ENCODE data around the gene ANXA6. TPM values are rescaled to one million over a fixed set of nuclear protein-coding genes. Genes with fewer than 3 reads are reported as not detected.
A peak's percentile ranks its signal among the peaks of the same experiment; 100 is the strongest.

ANXA6 gene
- total and polyA plus RNA-seq, 2 donors from 2014 or later, result 107 to 183 TPM

DNA sequence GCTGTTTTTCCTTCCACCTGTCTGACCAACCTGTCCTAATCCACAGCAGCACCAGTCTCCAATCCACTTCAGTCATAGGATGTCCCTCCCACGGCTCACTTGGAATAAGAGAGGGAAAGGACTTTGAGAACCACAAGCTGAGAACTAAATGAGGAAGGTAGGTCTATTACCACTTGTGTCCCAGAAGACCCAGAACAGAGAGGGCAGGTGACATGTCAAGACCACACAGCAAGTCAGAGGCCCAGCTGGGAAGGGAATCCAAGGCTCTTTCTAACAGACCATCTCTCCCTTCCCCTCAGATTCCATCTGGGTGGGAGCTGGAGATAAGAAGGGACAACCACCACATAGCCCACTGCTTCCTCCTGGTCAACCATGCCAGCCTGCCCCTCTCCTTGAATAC, 14.6 kb downstream of the ANXA6 start:
- Histone ChIP-seq H3K4me3 (ENCODE audit: low read length in 3 of 3) (no peak overlapping the region), H3K36me3 (ENCODE audit: control insufficient read depth in 2 of 3, insufficient read depth in 3 of 3, low read length in 3 of 3) (peaks cover 0 to 24% (median 17%) of the 10 kb centered on the region in 3 donors), H3K27me3 (ENCODE audit: control insufficient read depth, insufficient read depth, low read length) (no peaks in the 10 kb centered on the region), H3K9me3 (ENCODE audit: control insufficient read depth in 2 of 3, insufficient read depth in 1 of 3, low read length in 3 of 3) (no peaks in the 10 kb centered on the region), H3K27ac (ENCODE audit: low read depth in 2 of 2, low read length in 2 of 2) (no peak overlapping the region), H3K4me1 (ENCODE audit: control insufficient read depth in 2 of 3, insufficient read depth in 2 of 3, low read depth in 1 of 3, low read length in 3 of 3) (peaks cover 0 to 16% (median 7%) of the 10 kb centered on the region in 3 donors), H3K9ac (ENCODE audit: low read length in 3 of 3) (no peak overlapping the region)
- DNase-seq, result no peak
- no peak for FAIRE-seq
- TF ChIP-seq, protein P1, sequence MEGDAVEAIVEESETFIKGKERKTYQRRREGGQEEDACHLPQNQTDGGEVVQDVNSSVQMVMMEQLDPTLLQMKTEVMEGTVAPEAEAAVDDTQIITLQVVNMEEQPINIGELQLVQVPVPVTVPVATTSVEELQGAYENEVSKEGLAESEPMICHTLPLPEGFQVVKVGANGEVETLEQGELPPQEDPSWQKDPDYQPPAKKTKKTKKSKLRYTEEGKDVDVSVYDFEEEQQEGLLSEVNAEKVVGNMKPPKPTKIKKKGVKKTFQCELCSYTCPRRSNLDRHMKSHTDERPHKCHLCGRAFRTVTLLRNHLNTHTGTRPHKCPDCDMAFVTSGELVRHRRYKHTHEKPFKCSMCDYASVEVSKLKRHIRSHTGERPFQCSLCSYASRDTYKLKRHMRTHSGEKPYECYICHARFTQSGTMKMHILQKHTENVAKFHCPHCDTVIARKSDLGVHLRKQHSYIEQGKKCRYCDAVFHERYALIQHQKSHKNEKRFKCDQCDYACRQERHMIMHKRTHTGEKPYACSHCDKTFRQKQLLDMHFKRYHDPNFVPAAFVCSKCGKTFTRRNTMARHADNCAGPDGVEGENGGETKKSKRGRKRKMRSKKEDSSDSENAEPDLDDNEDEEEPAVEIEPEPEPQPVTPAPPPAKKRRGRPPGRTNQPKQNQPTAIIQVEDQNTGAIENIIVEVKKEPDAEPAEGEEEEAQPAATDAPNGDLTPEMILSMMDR (IDR thresholded peaks at IDR 0.05; ENCODE audit: borderline replicate concordance, extremely low read depth, insufficient read depth), result no peak
- intact Hi-C loops (cut with DNase I), result no loop called here

DNA sequence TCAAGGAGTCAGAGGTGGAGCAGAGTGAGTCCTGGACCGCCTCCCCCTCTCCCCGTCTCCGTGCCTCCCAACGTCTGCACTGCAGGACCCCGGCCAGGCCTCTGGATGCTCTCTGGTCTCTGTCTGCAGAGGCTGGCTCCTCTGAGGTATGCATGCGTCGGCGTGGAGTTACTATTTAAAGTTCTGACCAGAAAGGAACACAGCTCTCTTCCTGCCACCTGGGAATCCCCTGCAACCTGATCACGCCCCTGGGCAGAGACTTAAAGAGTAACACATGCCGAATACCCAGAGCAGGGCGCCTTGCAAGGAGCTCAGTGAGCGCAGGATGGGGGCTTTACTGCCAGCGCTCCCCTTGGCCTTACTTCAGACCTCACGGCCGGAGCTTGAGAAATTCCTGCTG, 16.0 kb downstream of the ANXA6 start:
- TF ChIP-seq, protein P1 (IDR thresholded peaks at IDR 0.05; ENCODE audit: borderline replicate concordance, extremely low read depth, insufficient read depth), result no peak
- DNase-seq (peak in 3 of 5 donors; percentile 30 to 47 (median 41)), FAIRE-seq (no peak)
- no peak overlapping the region for H3K4me3 ChIP-seq (ENCODE audit: low read length in 3 of 3)
- H3K9ac ChIP-seq (ENCODE audit: low read length in 3 of 3), result no peak overlapping the region
- intact Hi-C loops (cut with DNase I), result no loop called here
- no peak overlapping the region for H3K27ac ChIP-seq (ENCODE audit: low read depth in 2 of 2, low read length in 2 of 2)
- H3K27me3 ChIP-seq (ENCODE audit: control insufficient read depth, insufficient read depth, low read length), result no peaks in the 10 kb centered on the region
- H3K4me1 ChIP-seq (ENCODE audit: control insufficient read depth in 2 of 3, insufficient read depth in 2 of 3, low read depth in 1 of 3, low read length in 3 of 3), result peaks cover 0 to 16% (median 7%) of the 10 kb centered on the region in 3 donors
- no peaks in the 10 kb centered on the region for H3K9me3 ChIP-seq (ENCODE audit: control insufficient read depth in 2 of 3, insufficient read depth in 1 of 3, low read length in 3 of 3)
- H3K36me3 ChIP-seq (ENCODE audit: control insufficient read depth in 2 of 3, insufficient read depth in 3 of 3, low read length in 3 of 3), result peaks cover 0 to 31% (median 31%) of the 10 kb centered on the region in 3 donors

DNA sequence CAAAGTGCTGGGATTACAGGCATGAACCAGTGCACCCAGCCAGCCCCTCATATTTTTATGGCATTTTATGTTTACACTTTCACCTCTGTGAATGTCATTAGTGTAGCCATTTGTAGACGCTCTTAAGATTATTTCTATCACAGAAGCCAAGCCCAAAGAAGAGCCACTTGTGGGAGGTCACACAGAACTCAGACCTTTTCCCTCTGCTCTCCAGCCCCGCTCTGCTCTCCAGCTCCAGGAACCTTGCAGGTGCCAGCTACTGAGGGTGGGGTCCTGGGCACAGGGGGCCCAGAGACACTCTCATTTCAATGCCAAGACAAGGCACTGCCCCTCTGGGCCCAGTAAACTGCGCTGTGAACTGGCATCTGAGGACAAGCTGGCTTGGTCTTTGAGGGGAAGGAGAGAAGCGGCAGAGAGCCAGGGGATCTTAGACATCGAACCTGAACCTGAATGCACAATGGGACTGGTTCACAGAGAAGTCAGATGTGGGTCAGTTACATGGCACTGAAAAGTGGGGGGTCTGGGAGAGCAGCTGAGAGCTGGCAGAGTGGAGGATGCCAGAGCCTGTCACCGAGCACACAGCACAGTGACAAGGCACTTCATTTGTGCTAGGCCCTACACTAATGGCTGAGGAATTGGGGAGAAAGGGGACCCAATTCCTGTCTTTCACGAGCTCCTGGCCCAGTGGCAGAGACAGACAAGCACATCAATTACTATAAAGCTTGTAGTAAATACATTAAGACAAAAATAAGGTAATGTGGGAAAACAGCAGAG, 16.7 kb downstream of the ANXA6 start:
- Histone ChIP-seq H3K27me3 (ENCODE audit: control insufficient read depth, insufficient read depth, low read length) (no peaks in the 10 kb centered on the region), H3K36me3 (ENCODE audit: control insufficient read depth in 2 of 3, insufficient read depth in 3 of 3, low read length in 3 of 3) (peaks cover 0 to 36% (median 33%) of the 10 kb centered on the region in 3 donors), H3K4me3 (ENCODE audit: low read length in 3 of 3) (no peak overlapping the region), H3K9ac (ENCODE audit: low read length in 3 of 3) (no peak overlapping the region), H3K9me3 (ENCODE audit: control insufficient read depth in 2 of 3, insufficient read depth in 1 of 3, low read length in 3 of 3) (no peaks in the 10 kb centered on the region), H3K27ac (ENCODE audit: low read depth in 2 of 2, low read length in 2 of 2) (no peak overlapping the region), H3K4me1 (ENCODE audit: control insufficient read depth in 2 of 3, insufficient read depth in 2 of 3, low read depth in 1 of 3, low read length in 3 of 3) (peaks cover 0 to 12% (median 2%) of the 10 kb centered on the region in 3 donors)
- FAIRE-seq (no peak), DNase-seq (no peak)
- TF ChIP-seq, protein P1 (IDR thresholded peaks at IDR 0.05; ENCODE audit: borderline replicate concordance, extremely low read depth, insufficient read depth), result no peak
- intact Hi-C loops (cut with DNase I), result no loop called here

Measured in kidney (tissue), 14 donors.